ENCODE results near the gene RHOT2. TPM values are rescaled to one million over a fixed set of nuclear protein-coding genes. Genes with fewer than 3 reads are reported as not detected.
"Not testable (repeated sequence)": the region's sequence is repeated elsewhere in the genome, so short reads cannot be mapped to it uniquely, and the experiment has no call there.

The RHOT2 gene
- total RNA-seq, 1 experiment from 2014 or later, result 73.8 TPM

DNA sequence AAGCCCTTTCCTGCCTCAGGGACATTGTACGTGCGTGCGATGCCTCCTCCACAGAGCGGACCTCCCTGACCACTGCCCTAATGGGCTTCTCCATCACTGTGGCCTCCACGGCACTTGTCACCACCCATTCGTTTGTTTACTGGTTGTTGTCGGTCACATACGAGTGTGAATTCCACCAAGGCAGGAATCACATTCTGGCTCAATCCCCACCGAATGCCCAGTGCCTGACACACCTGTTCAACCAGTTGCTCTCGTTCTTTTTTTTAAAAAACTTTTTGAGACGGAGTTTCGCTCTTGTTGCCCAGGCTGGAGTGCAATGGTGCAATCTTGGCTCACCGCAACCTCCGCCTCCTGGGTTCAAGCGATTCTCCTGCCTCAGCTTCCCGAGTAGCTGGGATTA lies 23.3 kb downstream of the RHOT2 start:
- not testable (repeated sequence) for H3K9ac ChIP-seq (ENCODE audit: low read length); H3K9me3 ChIP-seq (ENCODE audit: low read length); H3K36me3 ChIP-seq (ENCODE audit: insufficient read depth, low read length); H3K27me3 ChIP-seq (ENCODE audit: low read length); DNase-seq; H3K4me3 ChIP-seq (ENCODE audit: low read length); H3K27ac ChIP-seq (ENCODE audit: low read length); H2AFZ ChIP-seq (ENCODE audit: low read length); H3K4me2 ChIP-seq (ENCODE audit: low read depth, low read length, poor library complexity, severe bottlenecking); H3K79me2 ChIP-seq (ENCODE audit: low read length); H4K20me1 ChIP-seq (ENCODE audit: insufficient read depth, low read depth, low read length); H3K9me2 ChIP-seq (replicated peaks; ENCODE audit: insufficient read depth, low read length)
- peaks cover 34% of the 10 kb centered on the region for H3K4me1 ChIP-seq (ENCODE audit: low read length)

DNA sequence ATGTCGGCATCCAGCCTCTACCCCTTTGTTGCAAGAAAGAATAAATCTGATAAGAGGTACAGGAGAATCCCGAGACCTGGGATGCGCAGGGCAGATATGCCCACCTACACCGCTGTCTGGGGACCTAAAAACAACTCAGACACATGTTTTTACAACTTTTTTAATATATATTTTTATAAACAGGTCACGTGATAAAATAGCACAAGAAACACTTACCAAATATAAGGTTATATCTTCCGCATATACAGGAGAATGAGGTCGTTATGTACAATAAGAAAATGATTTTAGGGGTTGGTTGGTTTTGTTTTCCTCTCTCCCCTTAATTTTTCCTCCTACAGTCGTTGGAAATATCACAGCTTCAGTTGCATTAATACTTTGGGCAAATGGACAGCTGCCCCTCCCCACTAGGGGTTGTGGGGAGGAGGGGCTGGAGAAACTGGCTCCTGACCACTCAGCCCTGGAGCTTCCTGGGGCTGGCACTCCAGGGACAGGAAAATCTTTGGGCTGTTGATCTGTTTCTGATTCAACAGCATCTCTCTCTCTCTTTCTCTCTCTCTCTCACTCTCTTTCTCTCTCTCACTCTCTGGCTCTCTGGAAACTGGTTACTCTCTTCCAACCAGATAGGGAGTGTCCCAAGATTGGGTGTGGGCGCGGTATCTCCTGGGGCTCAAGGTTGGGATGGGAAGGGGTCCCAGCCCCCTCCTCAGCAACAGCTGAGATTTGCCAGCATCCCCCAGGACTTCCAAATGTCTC lies 24.6 kb downstream of the RHOT2 start:
- Histone ChIP-seq H3K4me2 (ENCODE audit: low read depth, low read length, poor library complexity, severe bottlenecking) (no peak overlapping the region), H2AFZ (ENCODE audit: low read length) (no peak overlapping the region), H3K9me3 (ENCODE audit: low read length) (no peaks in the 10 kb centered on the region), H3K79me2 (ENCODE audit: low read length) (peaks cover 6% of the 10 kb centered on the region; the same call in 1 of the 2 replicates), H3K27ac (ENCODE audit: low read length) (no peak overlapping the region), H3K9me2 (replicated peaks; ENCODE audit: insufficient read depth, low read length) (no peaks in the 10 kb centered on the region; the same call in 1 of the 2 replicates), H3K4me1 (ENCODE audit: low read length) (peaks cover 34% of the 10 kb centered on the region), H4K20me1 (ENCODE audit: insufficient read depth, low read depth, low read length) (no peaks in the 10 kb centered on the region), H3K9ac (ENCODE audit: low read length) (no peak overlapping the region), H3K4me3 (ENCODE audit: low read length) (no peak overlapping the region), H3K36me3 (ENCODE audit: insufficient read depth, low read length) (no peaks in the 10 kb centered on the region), H3K27me3 (ENCODE audit: low read length) (no peaks in the 10 kb centered on the region)
- DNase-seq, result no peak

DNA sequence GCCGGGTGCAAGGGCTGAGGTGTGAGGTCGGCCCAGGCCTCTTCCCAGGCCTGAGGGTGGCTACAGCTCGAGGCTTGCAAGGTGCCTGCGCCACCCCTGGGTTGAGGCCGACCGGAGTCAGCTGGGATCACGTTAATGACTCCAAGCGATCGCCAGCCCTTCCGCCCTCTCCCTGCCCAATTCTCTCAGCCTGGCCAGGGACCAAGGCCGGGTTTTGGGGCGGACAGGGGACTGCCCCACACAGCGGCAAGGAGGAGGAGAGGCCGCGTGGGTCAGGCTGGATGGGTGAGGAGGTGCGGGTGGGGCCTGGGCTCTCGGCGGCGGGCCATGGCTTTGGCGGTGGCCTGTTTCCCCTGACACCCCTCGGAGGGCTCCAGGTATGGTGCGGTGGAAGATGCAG lies 25.4 kb downstream of the RHOT2 start:
- Histone ChIP-seq H3K9me2 (replicated peaks; ENCODE audit: insufficient read depth, low read length) (no peaks in the 10 kb centered on the region; the same call in 1 of the 2 replicates), H3K9me3 (ENCODE audit: low read length) (no peaks in the 10 kb centered on the region), H2AFZ (ENCODE audit: low read length) (0 out of 2 replicates have a peak overlapping the region, but pooled peaks have one; percentile 5), H3K4me1 (ENCODE audit: low read length) (peaks cover 34% of the 10 kb centered on the region), H4K20me1 (ENCODE audit: insufficient read depth, low read depth, low read length) (no peaks in the 10 kb centered on the region), H3K4me2 (ENCODE audit: low read depth, low read length, poor library complexity, severe bottlenecking) (peak overlapping the region; percentile 74), H3K9ac (ENCODE audit: low read length) (no peak overlapping the region; the same call in 1 of the 2 replicates), H3K27me3 (ENCODE audit: low read length) (no peaks in the 10 kb centered on the region), H3K27ac (ENCODE audit: low read length) (no peak overlapping the region), H3K4me3 (ENCODE audit: low read length) (no peak overlapping the region; the same call in 1 of the 2 replicates), H3K36me3 (ENCODE audit: insufficient read depth, low read length) (no peaks in the 10 kb centered on the region), H3K79me2 (ENCODE audit: low read length) (peaks cover 6% of the 10 kb centered on the region; the same call in 1 of the 2 replicates)
- DNase-seq, result no peak

DNA sequence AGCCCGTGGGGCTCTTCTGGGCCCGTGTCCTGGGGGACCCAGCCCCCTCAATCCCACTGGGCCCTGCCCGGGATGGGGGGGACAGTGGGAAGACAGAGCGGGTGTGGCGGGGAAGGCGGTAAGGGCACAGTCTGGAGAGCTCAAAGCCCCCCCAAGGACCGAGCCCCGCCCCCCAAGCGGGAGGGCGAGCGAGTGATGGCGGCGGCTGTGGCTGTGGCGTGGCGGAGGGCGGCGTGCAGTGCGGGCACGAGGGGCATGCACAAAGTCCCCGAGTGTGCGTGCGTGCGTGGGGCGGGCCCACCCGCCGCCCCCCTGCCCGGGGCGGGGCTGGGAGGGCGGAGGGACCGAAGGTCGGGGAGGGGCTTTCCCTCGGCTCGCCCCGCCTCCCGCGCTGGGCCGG lies 25.8 kb downstream of the RHOT2 start:
- Histone ChIP-seq H3K4me2 (ENCODE audit: low read depth, low read length, poor library complexity, severe bottlenecking) (peak overlapping the region; percentile 74), H3K9me2 (replicated peaks; ENCODE audit: insufficient read depth, low read length) (no peaks in the 10 kb centered on the region; the same call in 1 of the 2 replicates), H3K4me3 (ENCODE audit: low read length) (no peak overlapping the region; the same call in 1 of the 2 replicates), H3K27ac (ENCODE audit: low read length) (no peak overlapping the region), H3K9ac (ENCODE audit: low read length) (peak overlapping the region; percentile 74; the same call in 1 of the 2 replicates), H3K4me1 (ENCODE audit: low read length) (peaks cover 32% of the 10 kb centered on the region), H3K79me2 (ENCODE audit: low read length) (peaks cover 6% of the 10 kb centered on the region; the same call in 1 of the 2 replicates), H3K27me3 (ENCODE audit: low read length) (no peaks in the 10 kb centered on the region), H3K9me3 (ENCODE audit: low read length) (no peaks in the 10 kb centered on the region), H4K20me1 (ENCODE audit: insufficient read depth, low read depth, low read length) (no peaks in the 10 kb centered on the region), H2AFZ (ENCODE audit: low read length) (0 out of 2 replicates have a peak overlapping the region, but pooled peaks have one; percentile 5), H3K36me3 (ENCODE audit: insufficient read depth, low read length) (no peaks in the 10 kb centered on the region)
- peak; percentile 75 for DNase-seq

DNA sequence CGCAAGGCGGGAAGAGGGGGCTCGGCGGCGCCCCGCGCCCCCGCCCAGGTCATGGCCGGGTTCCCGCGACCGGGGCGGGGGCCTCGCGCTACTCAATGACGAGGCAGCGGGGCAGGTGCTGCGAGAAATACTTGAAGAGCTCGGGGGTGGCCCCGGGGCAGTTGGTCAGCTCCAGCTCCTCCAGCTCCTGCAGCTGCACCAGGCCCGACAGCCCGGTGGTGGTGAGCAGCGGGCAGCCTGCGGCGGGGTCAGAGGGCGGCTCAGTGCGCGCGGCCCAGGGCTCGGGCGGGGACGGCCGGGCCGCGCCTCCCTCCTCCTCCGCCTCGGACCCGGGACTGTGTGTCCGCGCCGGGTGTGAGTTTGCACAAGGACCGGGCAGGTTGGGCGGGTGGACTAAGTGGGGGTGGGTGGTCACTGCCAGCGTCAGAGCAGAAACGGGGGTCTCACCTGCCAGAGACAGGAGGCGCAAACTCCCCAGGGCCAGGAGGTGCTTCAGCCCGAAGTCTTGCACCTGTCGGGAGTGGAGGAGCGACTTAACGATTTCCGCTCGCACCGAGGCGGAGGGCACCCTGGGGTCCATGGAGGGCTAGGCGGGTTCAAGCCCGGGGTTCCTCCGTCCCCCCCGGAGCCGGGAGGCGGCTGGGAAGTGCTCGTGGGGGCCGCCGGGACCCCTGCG lies 26.4 kb downstream of the RHOT2 start:
- H3K4me3 ChIP-seq (ENCODE audit: low read length), result peak overlapping the region; percentile 67; the same call in 1 of the 2 replicates

DNA sequence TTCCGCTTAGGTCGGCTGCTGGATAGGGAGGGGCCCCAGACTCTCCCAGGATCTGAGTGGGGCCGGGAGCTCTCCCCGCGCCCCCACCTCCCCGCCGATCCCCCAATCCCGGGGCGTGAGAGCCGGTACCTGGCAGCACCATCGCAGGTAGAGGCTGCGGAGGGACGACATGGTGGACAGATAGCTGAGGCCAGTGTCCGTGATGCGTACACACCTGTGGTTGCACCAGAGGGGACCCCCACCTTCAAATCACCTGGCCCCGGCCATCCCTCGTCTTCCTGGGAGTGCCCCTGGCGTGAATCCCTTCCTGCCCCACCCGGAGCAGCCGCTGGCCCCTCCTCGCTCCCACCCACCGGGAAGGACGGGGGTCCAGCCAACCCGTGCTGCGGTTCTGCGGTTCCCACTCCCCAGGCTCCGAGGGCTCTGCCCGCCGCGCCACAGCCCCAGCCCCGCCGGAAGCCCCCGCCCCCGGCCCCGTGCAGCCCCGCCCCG lies 27.0 kb downstream of the RHOT2 start:
- H2AFZ ChIP-seq (ENCODE audit: low read length), result no peak overlapping the region
- H3K79me2 ChIP-seq (ENCODE audit: low read length), result no peaks in the 10 kb centered on the region; the same call in 1 of the 2 replicates
- peaks cover 23% of the 10 kb centered on the region for H3K4me1 ChIP-seq (ENCODE audit: low read length)
- H3K4me2 ChIP-seq (ENCODE audit: low read depth, low read length, poor library complexity, severe bottlenecking), result peak overlapping the region; percentile 74
- no peaks in the 10 kb centered on the region; the same call in 1 of the 2 replicates for H3K9me2 ChIP-seq (replicated peaks; ENCODE audit: insufficient read depth, low read length)
- no peaks in the 10 kb centered on the region for H3K27me3 ChIP-seq (ENCODE audit: low read length)
- H3K36me3 ChIP-seq (ENCODE audit: insufficient read depth, low read length), result no peaks in the 10 kb centered on the region
- no peaks in the 10 kb centered on the region for H4K20me1 ChIP-seq (ENCODE audit: insufficient read depth, low read depth, low read length)
- H3K9ac ChIP-seq (ENCODE audit: low read length), result peak overlapping the region; percentile 74
- peak overlapping the region; percentile 67 for H3K4me3 ChIP-seq (ENCODE audit: low read length)
- H3K9me3 ChIP-seq (ENCODE audit: low read length), result no peaks in the 10 kb centered on the region
- no peak overlapping the region for H3K27ac ChIP-seq (ENCODE audit: low read length)
- no peak for DNase-seq

More for the DNA sequence above, 26.4 kb downstream of the RHOT2 start:
- Histone ChIP-seq H3K36me3 (ENCODE audit: insufficient read depth, low read length) (no peaks in the 10 kb centered on the region), H3K9me3 (ENCODE audit: low read length) (no peaks in the 10 kb centered on the region), H4K20me1 (ENCODE audit: insufficient read depth, low read depth, low read length) (no peaks in the 10 kb centered on the region), H3K79me2 (ENCODE audit: low read length) (peaks cover 6% of the 10 kb centered on the region; the same call in 1 of the 2 replicates), H3K9me2 (replicated peaks; ENCODE audit: insufficient read depth, low read length) (no peaks in the 10 kb centered on the region; the same call in 1 of the 2 replicates), H3K27me3 (ENCODE audit: low read length) (no peaks in the 10 kb centered on the region), H3K9ac (ENCODE audit: low read length) (peak overlapping the region; percentile 74), H3K4me2 (ENCODE audit: low read depth, low read length, poor library complexity, severe bottlenecking) (peak overlapping the region; percentile 74), H2AFZ (ENCODE audit: low read length) (no peak overlapping the region), H3K27ac (ENCODE audit: low read length) (no peak overlapping the region), H3K4me1 (ENCODE audit: low read length) (peaks cover 26% of the 10 kb centered on the region)
- DNase-seq, result no peak

DNA sequence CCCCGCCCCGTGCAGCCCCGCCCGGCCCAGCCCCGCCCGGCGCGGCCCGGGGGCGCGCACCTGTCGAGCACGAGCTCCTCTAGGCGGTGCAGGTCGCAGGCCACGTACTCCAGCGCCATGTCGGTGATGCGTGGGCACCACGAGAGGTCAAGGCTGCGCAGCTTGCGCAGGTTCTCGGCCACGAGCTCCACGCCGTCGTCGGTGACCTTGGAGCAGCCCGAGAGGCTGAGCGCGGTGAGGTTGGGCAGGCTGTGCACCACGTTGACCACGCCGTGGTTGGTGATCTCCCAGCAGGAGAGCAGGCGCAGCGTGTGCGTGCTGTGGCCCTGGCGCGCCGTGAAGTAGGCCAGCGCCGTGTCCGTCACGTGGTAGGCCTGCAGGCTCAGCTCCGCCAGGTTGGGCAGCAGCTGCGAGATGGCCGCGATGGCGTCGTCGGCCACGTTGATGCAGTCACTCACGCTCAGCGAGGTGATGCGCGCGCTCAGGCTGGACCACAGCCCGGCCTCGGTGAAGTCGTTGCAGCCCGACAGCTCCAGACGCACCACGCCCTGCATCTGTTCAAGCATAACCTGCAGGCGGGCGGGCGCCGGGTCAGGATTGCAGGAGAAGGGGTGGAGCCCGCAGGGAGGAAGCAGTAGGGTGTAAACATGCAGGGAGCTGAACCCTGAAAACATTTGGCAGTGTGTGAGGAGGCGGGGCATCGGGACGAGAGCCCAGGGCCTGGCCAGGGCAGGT lies 27.6 kb downstream of the RHOT2 start:
- Histone ChIP-seq H3K79me2 (ENCODE audit: low read length) (no peaks in the 10 kb centered on the region), H3K4me1 (ENCODE audit: low read length) (peaks cover 23% of the 10 kb centered on the region), H2AFZ (ENCODE audit: low read length) (peak overlapping the region; percentile 89; the same call in 1 of the 2 replicates), H3K9me3 (ENCODE audit: low read length) (no peaks in the 10 kb centered on the region), H3K9ac (ENCODE audit: low read length) (peak overlapping the region; percentile 79), H3K4me3 (ENCODE audit: low read length) (peak overlapping the region; percentile 65; the same call in 1 of the 2 replicates), H3K27me3 (ENCODE audit: low read length) (no peaks in the 10 kb centered on the region), H3K36me3 (ENCODE audit: insufficient read depth, low read length) (no peaks in the 10 kb centered on the region), H4K20me1 (ENCODE audit: insufficient read depth, low read depth, low read length) (no peaks in the 10 kb centered on the region), H3K4me2 (ENCODE audit: low read depth, low read length, poor library complexity, severe bottlenecking) (peak overlapping the region; percentile 90), H3K9me2 (replicated peaks; ENCODE audit: insufficient read depth, low read length) (no peaks in the 10 kb centered on the region; the same call in 1 of the 2 replicates), H3K27ac (ENCODE audit: low read length) (no peak overlapping the region)
- peak; percentile 87 for DNase-seq
